Neural cell (in vitro differentiated cells): ENCODE data around the gene PLCL2. TPM values are rescaled to one million over a fixed set of nuclear protein-coding genes. Genes with fewer than 3 reads are reported as not detected.

Experiments
- H2AFZ ChIP-seq: fragments of 200-600, 300-800 bp; sonication (generic), shearing (Covaris generic); 2 replicates; pipeline ENCODE4 v1.6.0; 2014; ENCODE audit warnings: low read depth, mild to moderate bottlenecking, antibody characterized with exemption, low read length, moderate library complexity
- H3F3A ChIP-seq: fragments of 200-600 bp; shearing (Covaris generic); 2 replicates; pipeline ENCODE4 v1.6.1; 2016; ENCODE audit warnings: mild to moderate bottlenecking, moderate library complexity, mixed read lengths, antibody characterized with exemption, low read length; ENCODE audit not compliant: insufficient read depth, poor library complexity, severe bottlenecking
- H3K27ac ChIP-seq: fragments of 200-600, 300-800 bp; sonication (generic), shearing (Covaris generic); 2 replicates; pipeline ENCODE4 v1.5.1; 2014; ENCODE audit warnings: mild to moderate bottlenecking, low read length, moderate library complexity
- H3K27me3 ChIP-seq: fragments of 300-800, 200-600 bp; sonication (generic), shearing (Covaris generic); 2 replicates; pipeline ENCODE4 v1.6.0; 2014; ENCODE audit warnings: mild to moderate bottlenecking, low read depth, low read length, moderate library complexity; ENCODE audit not compliant: insufficient read depth
- H3K36me3 ChIP-seq: fragments of 300-800, 200-600 bp; sonication (generic), shearing (Covaris generic); 2 replicates; pipeline ENCODE4 v1.5.1; 2014; ENCODE audit warnings: mild to moderate bottlenecking, antibody characterized with exemption, low read length, moderate library complexity; ENCODE audit not compliant: insufficient read depth
- H3K4me2 ChIP-seq: fragments of 300-800, 200-600 bp; sonication (generic), shearing (Covaris generic); 2 replicates; pipeline ENCODE4 v1.6.0; 2014; ENCODE audit warnings: mild to moderate bottlenecking, low read length
- H3K4me3 ChIP-seq: fragments of 300-800, 200-600 bp; sonication (generic), shearing (Covaris generic); 2 replicates; pipeline ENCODE4 v1.5.1; 2014; ENCODE audit warnings: mild to moderate bottlenecking, low read length, moderate library complexity
- H3K79me2 ChIP-seq: fragments of 200-600 bp; shearing (Covaris generic); replicated peaks from 2 replicates; pipeline ENCODE4 v1.6.0; 2014; ENCODE audit warnings: mild to moderate bottlenecking, low read length, moderate library complexity; ENCODE audit not compliant: insufficient read depth
- H3K9ac ChIP-seq: fragments of 300-800, 200-600 bp; sonication (generic), shearing (Covaris generic); 2 replicates; pipeline ENCODE4 v1.6.1; 2016; ENCODE audit warnings: mild to moderate bottlenecking, low read length, mixed read lengths
- H3K9me2 ChIP-seq: fragments of 200-600 bp; shearing (Covaris generic); 2 replicates; pipeline ENCODE4 v1.6.1; 2016; ENCODE audit warnings: mild to moderate bottlenecking, low read length, mixed read lengths; ENCODE audit not compliant: insufficient read depth
- H3K9me3 ChIP-seq: fragments of 200-600, 300-800 bp; sonication (generic), shearing (Covaris generic); 2 replicates; pipeline ENCODE4 v1.6.1; 2016; ENCODE audit warnings: mild to moderate bottlenecking, mixed run types, low read length, moderate library complexity, mixed read lengths
- H4K20me1 ChIP-seq: fragments of 200-600 bp; shearing (Covaris generic); 2 replicates; pipeline ENCODE4 v1.6.1; 2016; ENCODE audit warnings: mild to moderate bottlenecking, mixed run types; ENCODE audit not compliant: insufficient read depth
- EP300 ChIP-seq: fragments of 450-650 bp; conservative IDR thresholded peaks from 2 replicates; pipeline ENCODE4 v1.6.1; 2014; ENCODE audit warnings: antibody characterized with exemption, mild to moderate bottlenecking, moderate library complexity; ENCODE audit not compliant: poor library complexity, severe bottlenecking
- EZH2 ChIP-seq: fragments of 200-600, 300-800 bp; shearing (Covaris generic), sonication (generic); IDR thresholded peaks from 2 replicates; pipeline ENCODE4 v1.6.1; 2014; ENCODE audit warnings: antibody characterized with exemption, low read length, borderline replicate concordance, mild to moderate bottlenecking; ENCODE audit not compliant: insufficient read depth, poor library complexity, severe bottlenecking
- MXI1 ChIP-seq: fragments of 450-650 bp; conservative IDR thresholded peaks from 2 replicates; pipeline ENCODE4 v1.6.1; 2014; ENCODE audit warnings: antibody characterized with exemption, mild to moderate bottlenecking; ENCODE audit not compliant: poor library complexity, severe bottlenecking
- POLR2AphosphoS5 ChIP-seq: IDR thresholded peaks from 2 replicates; pipeline ENCODE4 v1.6.1; 2012
- RAD21 ChIP-seq: fragments of 450-650 bp; conservative IDR thresholded peaks from 2 replicates; pipeline ENCODE4 v1.6.1; 2014; ENCODE audit warnings: antibody characterized with exemption, mild to moderate bottlenecking, moderate library complexity
- SMC3 ChIP-seq: fragments of 450-650 bp; conservative IDR thresholded peaks from 2 replicates; pipeline ENCODE4 v1.6.1; 2014; ENCODE audit warnings: antibody characterized with exemption, mild to moderate bottlenecking, moderate library complexity; ENCODE audit not compliant: poor library complexity
- TAF1 ChIP-seq: IDR thresholded peaks from 2 replicates; pipeline ENCODE4 v1.6.1; 2012; ENCODE audit warnings: low read depth
- polyA plus RNA-seq: library from polyadenylated mRNA; depleted of rRNA; stranded (reverse); fragments of >200 nt; gene quantifications from 2 replicates; pipeline ENCODE4 v1.2.3, GENCODE V29; 2014
- TF ChIP-seq, protein P1 (sequence below): fragments of 450-650 bp; IDR thresholded peaks from 2 replicates; pipeline ENCODE4 v1.5.1; 2014; ENCODE audit warnings: antibody characterized with exemption, mild to moderate bottlenecking, moderate library complexity; ENCODE audit not compliant: poor library complexity, severe bottlenecking
- TF ChIP-seq, protein P2 (sequence below): IDR thresholded peaks from 2 replicates; pipeline ENCODE4 v1.6.1; 2012; ENCODE audit warnings: borderline replicate concordance

PLCL2 gene
- polyA plus RNA-seq, 1 donor from 2014 or later = 69.8 TPM

DNA sequence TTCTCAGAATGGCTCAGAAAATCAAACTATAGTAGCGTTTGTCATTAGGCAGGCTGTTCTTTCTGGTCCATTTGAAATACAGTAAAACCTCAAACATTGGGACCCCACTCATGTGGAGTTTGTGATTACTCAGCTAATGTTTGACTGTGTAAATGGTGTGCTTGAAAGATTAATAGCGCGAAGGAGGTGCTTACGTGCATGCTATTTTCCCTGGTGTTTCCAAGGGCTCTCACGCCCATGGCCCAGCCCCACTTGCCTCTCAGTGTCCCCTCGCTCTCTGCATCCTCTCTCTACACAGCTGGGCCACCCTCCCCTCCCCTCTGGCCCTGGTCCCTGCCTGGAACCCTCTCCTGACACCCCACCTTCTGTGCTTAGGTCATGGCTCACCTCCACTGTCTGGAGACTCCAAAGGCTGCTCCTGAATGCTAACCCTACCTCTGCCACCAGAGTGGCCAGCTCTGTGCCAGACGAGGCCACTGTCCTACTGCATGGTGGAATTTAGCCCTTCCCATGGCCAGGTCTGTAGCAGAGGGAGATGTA, 194.2 kb downstream of the PLCL2 start:
- Histone ChIP-seq H3K27ac (no peak overlapping the region), H3F3A (no peaks in the 10 kb centered on the region), H3K9me3 (no peaks in the 10 kb centered on the region), H3K4me3 (no peak overlapping the region), H3K27me3 (no peaks in the 10 kb centered on the region), H3K36me3 (peaks cover 9% of the 10 kb centered on the region), H3K9ac (no peak overlapping the region), H3K4me2 (no peak overlapping the region), H3K79me2 (no peaks in the 10 kb centered on the region), H2AFZ (no peak overlapping the region), H4K20me1 (no peaks in the 10 kb centered on the region), H3K9me2 (no peaks in the 10 kb centered on the region)
- no peak for TF ChIP-seq SMC3
- TF ChIP-seq EZH2 = no peak
- TF ChIP-seq, protein P1, sequence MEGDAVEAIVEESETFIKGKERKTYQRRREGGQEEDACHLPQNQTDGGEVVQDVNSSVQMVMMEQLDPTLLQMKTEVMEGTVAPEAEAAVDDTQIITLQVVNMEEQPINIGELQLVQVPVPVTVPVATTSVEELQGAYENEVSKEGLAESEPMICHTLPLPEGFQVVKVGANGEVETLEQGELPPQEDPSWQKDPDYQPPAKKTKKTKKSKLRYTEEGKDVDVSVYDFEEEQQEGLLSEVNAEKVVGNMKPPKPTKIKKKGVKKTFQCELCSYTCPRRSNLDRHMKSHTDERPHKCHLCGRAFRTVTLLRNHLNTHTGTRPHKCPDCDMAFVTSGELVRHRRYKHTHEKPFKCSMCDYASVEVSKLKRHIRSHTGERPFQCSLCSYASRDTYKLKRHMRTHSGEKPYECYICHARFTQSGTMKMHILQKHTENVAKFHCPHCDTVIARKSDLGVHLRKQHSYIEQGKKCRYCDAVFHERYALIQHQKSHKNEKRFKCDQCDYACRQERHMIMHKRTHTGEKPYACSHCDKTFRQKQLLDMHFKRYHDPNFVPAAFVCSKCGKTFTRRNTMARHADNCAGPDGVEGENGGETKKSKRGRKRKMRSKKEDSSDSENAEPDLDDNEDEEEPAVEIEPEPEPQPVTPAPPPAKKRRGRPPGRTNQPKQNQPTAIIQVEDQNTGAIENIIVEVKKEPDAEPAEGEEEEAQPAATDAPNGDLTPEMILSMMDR = no peak
- no peak for TF ChIP-seq POLR2AphosphoS5
- TF ChIP-seq MXI1 = no peak
- no peak for TF ChIP-seq TAF1
- TF ChIP-seq, protein P2, sequence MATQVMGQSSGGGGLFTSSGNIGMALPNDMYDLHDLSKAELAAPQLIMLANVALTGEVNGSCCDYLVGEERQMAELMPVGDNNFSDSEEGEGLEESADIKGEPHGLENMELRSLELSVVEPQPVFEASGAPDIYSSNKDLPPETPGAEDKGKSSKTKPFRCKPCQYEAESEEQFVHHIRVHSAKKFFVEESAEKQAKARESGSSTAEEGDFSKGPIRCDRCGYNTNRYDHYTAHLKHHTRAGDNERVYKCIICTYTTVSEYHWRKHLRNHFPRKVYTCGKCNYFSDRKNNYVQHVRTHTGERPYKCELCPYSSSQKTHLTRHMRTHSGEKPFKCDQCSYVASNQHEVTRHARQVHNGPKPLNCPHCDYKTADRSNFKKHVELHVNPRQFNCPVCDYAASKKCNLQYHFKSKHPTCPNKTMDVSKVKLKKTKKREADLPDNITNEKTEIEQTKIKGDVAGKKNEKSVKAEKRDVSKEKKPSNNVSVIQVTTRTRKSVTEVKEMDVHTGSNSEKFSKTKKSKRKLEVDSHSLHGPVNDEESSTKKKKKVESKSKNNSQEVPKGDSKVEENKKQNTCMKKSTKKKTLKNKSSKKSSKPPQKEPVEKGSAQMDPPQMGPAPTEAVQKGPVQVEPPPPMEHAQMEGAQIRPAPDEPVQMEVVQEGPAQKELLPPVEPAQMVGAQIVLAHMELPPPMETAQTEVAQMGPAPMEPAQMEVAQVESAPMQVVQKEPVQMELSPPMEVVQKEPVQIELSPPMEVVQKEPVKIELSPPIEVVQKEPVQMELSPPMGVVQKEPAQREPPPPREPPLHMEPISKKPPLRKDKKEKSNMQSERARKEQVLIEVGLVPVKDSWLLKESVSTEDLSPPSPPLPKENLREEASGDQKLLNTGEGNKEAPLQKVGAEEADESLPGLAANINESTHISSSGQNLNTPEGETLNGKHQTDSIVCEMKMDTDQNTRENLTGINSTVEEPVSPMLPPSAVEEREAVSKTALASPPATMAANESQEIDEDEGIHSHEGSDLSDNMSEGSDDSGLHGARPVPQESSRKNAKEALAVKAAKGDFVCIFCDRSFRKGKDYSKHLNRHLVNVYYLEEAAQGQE = no peak
- TF ChIP-seq RAD21 = no peak
- TF ChIP-seq EP300 = no peak

DNA sequence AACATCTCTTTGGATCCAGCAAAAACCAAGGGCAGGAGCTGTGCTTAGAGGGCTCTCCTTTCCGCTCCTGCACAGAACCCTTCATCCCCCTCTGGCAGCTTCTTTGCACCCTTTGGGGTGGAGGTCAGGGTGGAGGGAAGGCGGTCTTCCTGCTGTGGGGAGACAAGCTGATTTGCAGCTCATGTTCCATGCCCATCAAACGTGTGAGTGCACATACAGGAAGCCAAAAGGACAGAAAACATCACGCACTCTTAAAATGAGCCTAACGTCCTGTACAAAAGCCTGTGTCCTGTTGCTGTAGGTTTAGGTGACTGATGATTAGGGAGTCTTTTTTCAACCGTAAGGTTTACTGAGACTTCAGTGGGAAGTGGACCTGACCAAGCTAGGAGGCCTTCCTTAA, 195.2 kb downstream of the PLCL2 start:
- Histone ChIP-seq H3K36me3 (peaks cover 9% of the 10 kb centered on the region), H3F3A (no peaks in the 10 kb centered on the region), H4K20me1 (no peaks in the 10 kb centered on the region), H3K27me3 (no peaks in the 10 kb centered on the region), H3K27ac (no peak overlapping the region), H3K9ac (no peak overlapping the region), H3K9me3 (no peaks in the 10 kb centered on the region), H3K4me2 (no peak overlapping the region), H2AFZ (no peak overlapping the region), H3K4me3 (no peak overlapping the region), H3K9me2 (no peaks in the 10 kb centered on the region), H3K79me2 (no peaks in the 10 kb centered on the region)
- TF ChIP-seq TAF1 (no peak), SMC3 (no peak), POLR2AphosphoS5 (no peak), MXI1 (no peak)
- TF ChIP-seq, protein P2 = no peak
